ENCODE results near the gene RNF38. TPM values are rescaled to one million over a fixed set of nuclear protein-coding genes. Genes with fewer than 3 reads are reported as not detected.
A peak's percentile ranks its signal among the peaks of the same experiment; 100 is the strongest.

RNF38 gene
- total RNA-seq, 1 experiment from 2014 or later, result 60.2 TPM

DNA sequence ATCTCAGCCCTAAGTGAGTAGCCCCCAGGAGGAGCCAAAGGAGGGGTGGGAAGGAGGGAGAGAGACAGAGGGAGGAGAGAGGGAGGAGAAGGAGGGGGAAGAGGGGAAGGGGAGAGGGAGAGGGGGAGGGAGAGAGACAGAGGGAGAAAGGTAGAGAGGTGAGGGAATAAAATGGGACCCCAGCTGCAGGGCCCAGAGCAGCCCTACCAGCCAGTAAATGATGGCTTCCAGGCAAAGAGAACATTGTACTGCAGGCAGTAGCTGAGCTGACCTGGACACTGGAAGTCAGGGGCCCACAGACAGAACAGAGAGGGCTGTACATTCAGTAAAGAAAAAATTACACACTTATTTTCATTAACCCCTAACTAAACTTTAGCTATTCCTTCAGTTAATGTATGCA is 84.0 kb downstream of the RNF38 start:
- no peak overlapping the region for H4K91ac ChIP-seq (ENCODE audit: insufficient read length, low read depth, low read length)

More for the DNA sequence above, 84.0 kb downstream of the RNF38 start:
- no peaks in the 10 kb centered on the region for H3K9me3 Mint-ChIP-seq
- no peaks in the 10 kb centered on the region; the same call in 1 of the 2 replicates for H3K4me1 ChIP-seq (ENCODE audit: insufficient read depth, low read length)
- no peak overlapping the region for H4K5ac ChIP-seq (ENCODE audit: insufficient read length, low read depth, low read length)
- no peak overlapping the region for H2BK12ac ChIP-seq (ENCODE audit: insufficient read length, low read depth, low read length)
- H3K9ac ChIP-seq (ENCODE audit: extremely low read depth, insufficient read length, low read length), result no peak overlapping the region
- no peaks in the 10 kb centered on the region for H3K36me3 Mint-ChIP-seq (ENCODE audit: insufficient read depth in 1 of 3, low read depth in 3 of 3)
- no peak overlapping the region for H3K4me2 ChIP-seq (ENCODE audit: insufficient read depth, insufficient read length, low read length)
- no peak overlapping the region for H3K18ac ChIP-seq (ENCODE audit: insufficient read length, low read depth, low read length)
- no peak overlapping the region for H2AFZ ChIP-seq (ENCODE audit: low read length)
- H3K23me2 ChIP-seq (ENCODE audit: insufficient read length, low read depth, low read length, poor library complexity, severe bottlenecking), result no peaks in the 10 kb centered on the region
- H2BK120ac ChIP-seq (ENCODE audit: low read depth, low read length, poor library complexity, severe bottlenecking), result no peak overlapping the region
- H2BK20ac ChIP-seq (ENCODE audit: low read depth, low read length, poor library complexity, severe bottlenecking), result no peak overlapping the region
- H3K27me3 Mint-ChIP-seq (ENCODE audit: low read depth), result no peaks in the 10 kb centered on the region; the same call in 1 of the 2 replicates
- H3K4me3 Mint-ChIP-seq, result no peak overlapping the region
- no peak overlapping the region for H2AK5ac ChIP-seq (ENCODE audit: insufficient read length, low read length)
- no peak overlapping the region for H3K27ac ChIP-seq (ENCODE audit: insufficient read length, low read depth, low read length)
- no peaks in the 10 kb centered on the region for H3K9me3 ChIP-seq (ENCODE audit: control insufficient read depth, low read depth, low read length)
- TF ChIP-seq, protein P1, sequence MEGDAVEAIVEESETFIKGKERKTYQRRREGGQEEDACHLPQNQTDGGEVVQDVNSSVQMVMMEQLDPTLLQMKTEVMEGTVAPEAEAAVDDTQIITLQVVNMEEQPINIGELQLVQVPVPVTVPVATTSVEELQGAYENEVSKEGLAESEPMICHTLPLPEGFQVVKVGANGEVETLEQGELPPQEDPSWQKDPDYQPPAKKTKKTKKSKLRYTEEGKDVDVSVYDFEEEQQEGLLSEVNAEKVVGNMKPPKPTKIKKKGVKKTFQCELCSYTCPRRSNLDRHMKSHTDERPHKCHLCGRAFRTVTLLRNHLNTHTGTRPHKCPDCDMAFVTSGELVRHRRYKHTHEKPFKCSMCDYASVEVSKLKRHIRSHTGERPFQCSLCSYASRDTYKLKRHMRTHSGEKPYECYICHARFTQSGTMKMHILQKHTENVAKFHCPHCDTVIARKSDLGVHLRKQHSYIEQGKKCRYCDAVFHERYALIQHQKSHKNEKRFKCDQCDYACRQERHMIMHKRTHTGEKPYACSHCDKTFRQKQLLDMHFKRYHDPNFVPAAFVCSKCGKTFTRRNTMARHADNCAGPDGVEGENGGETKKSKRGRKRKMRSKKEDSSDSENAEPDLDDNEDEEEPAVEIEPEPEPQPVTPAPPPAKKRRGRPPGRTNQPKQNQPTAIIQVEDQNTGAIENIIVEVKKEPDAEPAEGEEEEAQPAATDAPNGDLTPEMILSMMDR (conservative IDR thresholded peaks at IDR 0.05), result no peak
- H2BK5ac ChIP-seq (ENCODE audit: insufficient read length, low read length), result no peak overlapping the region
- DNase-seq, result no peak
- H3K79me2 ChIP-seq (ENCODE audit: insufficient read depth, low read length), result no peaks in the 10 kb centered on the region
- H2BK15ac ChIP-seq (ENCODE audit: low read depth, low read length), result no peak overlapping the region
- H3K4ac ChIP-seq (ENCODE audit: low read depth, low read length), result no peak overlapping the region
- no peak overlapping the region for H3T11ph ChIP-seq (ENCODE audit: low read length)
- peak overlapping the region in 2 of 3 experiments; percentile 48 to 50; a peak in 2 of 7 replicates for H3K27ac Mint-ChIP-seq
- H3K4me1 Mint-ChIP-seq, result peaks cover 25 to 42% of the 10 kb centered on the region in 2 experiments
- H4K20me1 ChIP-seq (ENCODE audit: control insufficient read depth, insufficient read depth, insufficient read length), result no peaks in the 10 kb centered on the region
- no peak overlapping the region for H3K56ac ChIP-seq (ENCODE audit: insufficient read length, low read depth, low read length)
- no peak overlapping the region for H3K23ac ChIP-seq (ENCODE audit: insufficient read length, low read depth, low read length)
- no peak overlapping the region for H4K8ac ChIP-seq (replicated peaks; ENCODE audit: insufficient read length, low read depth, low read length)
- H3K27me3 ChIP-seq (ENCODE audit: insufficient read depth, low read length), result no peaks in the 10 kb centered on the region
- no peaks in the 10 kb centered on the region for H3K79me1 ChIP-seq (ENCODE audit: insufficient read depth, low read depth, low read length, poor library complexity, severe bottlenecking)
- no peak overlapping the region for H3K14ac ChIP-seq (ENCODE audit: insufficient read depth, low read length)
